OCI-LY1 (cell line): ENCODE data around the gene CCDC9B.

Experiments
- H2AFZ ChIP-seq: fragments of 200-600 bp; sonication (generic), shearing (Covaris generic); 2 replicates; pipeline ENCODE4 v1.6.0; 2014; ENCODE audit warnings: antibody characterized with exemption, mild to moderate bottlenecking, low read length
- H3F3A ChIP-seq: fragments of 200-600 bp; sonication (generic), shearing (Covaris generic); 2 replicates; pipeline ENCODE4 v1.6.0; 2014; ENCODE audit warnings: mild to moderate bottlenecking, antibody characterized with exemption, low read length, moderate library complexity; ENCODE audit not compliant: insufficient read depth
- H3K27ac ChIP-seq: fragments of 200-600 bp; sonication (generic); 2 replicates; pipeline ENCODE4 v1.5.1; 2014; ENCODE audit warnings: low read length, mixed run types, mild to moderate bottlenecking, low read depth; ENCODE audit not compliant: poor library complexity, severe bottlenecking
- H3K27me3 ChIP-seq: fragments of 200-600 bp; sonication (generic); 2 replicates; pipeline ENCODE4 v1.6.0; 2014; ENCODE audit warnings: antibody characterized with exemption, mild to moderate bottlenecking, low read length, moderate library complexity; ENCODE audit not compliant: insufficient read depth
- H3K36me3 ChIP-seq: fragments of 200-600 bp; sonication (generic); 2 replicates; pipeline ENCODE4 v1.6.1; 2014; ENCODE audit warnings: mild to moderate bottlenecking, antibody characterized with exemption, low read length, moderate library complexity, mixed read lengths; ENCODE audit not compliant: insufficient read depth
- H3K4me1 ChIP-seq: fragments of 200-600 bp; sonication (generic); 2 replicates; pipeline ENCODE4 v1.5.1; 2014; ENCODE audit warnings: mild to moderate bottlenecking, low read length, moderate library complexity; ENCODE audit not compliant: insufficient read depth, severe bottlenecking
- H3K4me2 ChIP-seq: fragments of 200-600 bp; sonication (generic), shearing (Covaris generic); 2 replicates; pipeline ENCODE4 v1.6.1; 2014; ENCODE audit warnings: low read length
- H3K4me3 ChIP-seq: fragments of 200-600 bp; sonication (generic); 2 replicates; pipeline ENCODE4 v1.5.1; 2014; ENCODE audit warnings: low read length, low read depth, mild to moderate bottlenecking, mixed read lengths; ENCODE audit not compliant: poor library complexity, severe bottlenecking
- H3K79me2 ChIP-seq: fragments of 200-600 bp; shearing (Covaris generic); 2 replicates; pipeline ENCODE4 v1.6.1; 2016; ENCODE audit warnings: mixed run types, low read length, mixed read lengths; ENCODE audit not compliant: insufficient read depth
- H3K9ac ChIP-seq: fragments of 200-600 bp; sonication (generic), shearing (Covaris generic); 2 replicates; pipeline ENCODE4 v1.6.1; 2014; ENCODE audit warnings: mild to moderate bottlenecking, low read length, mixed read lengths
- H3K9me2 ChIP-seq: fragments of 200-600 bp; sonication (generic), shearing (Covaris generic); 2 replicates; pipeline ENCODE4 v1.6.1; 2014; ENCODE audit warnings: low read depth, mild to moderate bottlenecking, low read length, mixed read lengths
- H3K9me3 ChIP-seq: fragments of 200-600 bp; shearing (Covaris generic); 2 replicates; pipeline ENCODE4 v1.6.1; 2014; ENCODE audit warnings: low read length, mixed read lengths
- H4K20me1 ChIP-seq: fragments of 200-600 bp; sonication (generic), shearing (Covaris generic); 2 replicates; pipeline ENCODE4 v1.6.0; 2016; ENCODE audit warnings: mild to moderate bottlenecking, low read length; ENCODE audit not compliant: insufficient read depth
- CTCF ChIP-seq: fragments of 200-600 bp; sonication (generic), shearing (Covaris generic); IDR thresholded peaks from 2 replicates; pipeline ENCODE4 v1.5.1; 2017; ENCODE audit warnings: mild to moderate bottlenecking, antibody characterized with exemption, low read length, moderate library complexity, mixed read lengths
- EZH2 ChIP-seq: fragments of 200-600 bp; sonication (generic), shearing (Covaris generic); IDR thresholded peaks from 2 replicates; pipeline ENCODE4 v1.8.0; 2017; ENCODE audit warnings: borderline replicate concordance, mixed run types, mild to moderate bottlenecking, antibody characterized with exemption, low read length, moderate library complexity, mixed read lengths

The CCDC9B gene

GRCh38 chr15:40369474-40369869 lies 28.7 kb upstream of the CCDC9B start:
- H3K36me3 ChIP-seq, result no peaks in the 10 kb centered on the region
- no peaks in the 10 kb centered on the region for H3K9me3 ChIP-seq
- TF ChIP-seq EZH2, result no peak
- no peak for TF ChIP-seq CTCF
- no peak overlapping the region for H3K9ac ChIP-seq
- no peak overlapping the region for H3K4me2 ChIP-seq
- H3K27ac ChIP-seq, result no peak overlapping the region
- no peaks in the 10 kb centered on the region for H3K79me2 ChIP-seq
- no peaks in the 10 kb centered on the region for H3K9me2 ChIP-seq
- no peaks in the 10 kb centered on the region for H3F3A ChIP-seq
- H3K27me3 ChIP-seq, result 0 out of 2 replicates have a peak, but pooled peaks cover 9% of the 10 kb centered on the region
- H2AFZ ChIP-seq, result no peak overlapping the region
- no peak overlapping the region for H3K4me3 ChIP-seq
- H3K4me1 ChIP-seq, result peaks cover 13% of the 10 kb centered on the region
- no peaks in the 10 kb centered on the region for H4K20me1 ChIP-seq

GRCh38 chr15:40368719-40369473 lies 28.2 kb upstream of the CCDC9B start:
- H3K79me2 ChIP-seq, result no peaks in the 10 kb centered on the region
- no peak overlapping the region for H3K4me2 ChIP-seq
- H3F3A ChIP-seq, result no peaks in the 10 kb centered on the region
- no peak overlapping the region for H3K4me3 ChIP-seq
- H3K36me3 ChIP-seq, result no peaks in the 10 kb centered on the region
- no peak overlapping the region for H2AFZ ChIP-seq
- peaks cover 13% of the 10 kb centered on the region for H3K4me1 ChIP-seq
- H3K9me2 ChIP-seq, result no peaks in the 10 kb centered on the region
- TF ChIP-seq EZH2 (no peak), CTCF (no peak)
- H3K9me3 ChIP-seq, result no peaks in the 10 kb centered on the region
- 0 out of 2 replicates have a peak, but pooled peaks cover 9% of the 10 kb centered on the region for H3K27me3 ChIP-seq
- no peak overlapping the region for H3K9ac ChIP-seq
- no peak overlapping the region for H3K27ac ChIP-seq
- H4K20me1 ChIP-seq, result no peaks in the 10 kb centered on the region

- H3K27me3 ChIP-seq, result 0 out of 2 replicates have a peak, but pooled peaks cover 9% of the 10 kb centered on the region
- H3K4me3 ChIP-seq, result peak overlapping the region; percentile 64
- H3F3A ChIP-seq, result no peaks in the 10 kb centered on the region
- H3K4me1 ChIP-seq, result peaks cover 13% of the 10 kb centered on the region
- H3K9ac ChIP-seq, result peak overlapping the region; percentile 71
- TF ChIP-seq CTCF (peak; percentile 64), EZH2 (no peak)
- H3K4me2 ChIP-seq, result peak overlapping the region; percentile 93
- H2AFZ ChIP-seq, result peak overlapping the region; percentile 91; the same call in 1 of the 2 replicates
- H3K36me3 ChIP-seq, result no peaks in the 10 kb centered on the region
- no peaks in the 10 kb centered on the region for H4K20me1 ChIP-seq
- H3K9me2 ChIP-seq, result no peaks in the 10 kb centered on the region
- no peaks in the 10 kb centered on the region for H3K79me2 ChIP-seq
- no peaks in the 10 kb centered on the region for H3K9me3 ChIP-seq
- H3K27ac ChIP-seq, result peak overlapping the region; percentile 35
Observed at GRCh38 chr15:40367686-40368611, 27.2 kb upstream of the CCDC9B start.
